ENCODE results near the gene CHI3L1.

CHI3L1 gene

GRCh38 chr1:203219171-203219570 lies 32.7 kb upstream of the CHI3L1 start:
- Histone ChIP-seq H3K4me3 (ENCODE audit: low read length) (no peak overlapping the region), H3K4me2 (ENCODE audit: low read length) (no peak overlapping the region), H3K79me2 (ENCODE audit: low read length) (no peaks in the 10 kb centered on the region), H3K27me3 (ENCODE audit: low read depth, low read length) (peaks cover 54% of the 10 kb centered on the region), H4K20me1 (ENCODE audit: insufficient read depth, low read length) (peaks cover 6% of the 10 kb centered on the region), H3K36me3 (replicated peaks; ENCODE audit: low read depth, low read length) (no peaks in the 10 kb centered on the region), H3K9ac (ENCODE audit: low read length) (no peak overlapping the region), H3K9me3 (ENCODE audit: insufficient read depth, low read length) (no peaks in the 10 kb centered on the region), H3K4me1 (ENCODE audit: low read length) (no peaks in the 10 kb centered on the region), H3K27ac (ENCODE audit: low read length) (no peak overlapping the region), H2AFZ (ENCODE audit: low read depth, low read length) (no peak overlapping the region)
- TF ChIP-seq, protein P1, sequence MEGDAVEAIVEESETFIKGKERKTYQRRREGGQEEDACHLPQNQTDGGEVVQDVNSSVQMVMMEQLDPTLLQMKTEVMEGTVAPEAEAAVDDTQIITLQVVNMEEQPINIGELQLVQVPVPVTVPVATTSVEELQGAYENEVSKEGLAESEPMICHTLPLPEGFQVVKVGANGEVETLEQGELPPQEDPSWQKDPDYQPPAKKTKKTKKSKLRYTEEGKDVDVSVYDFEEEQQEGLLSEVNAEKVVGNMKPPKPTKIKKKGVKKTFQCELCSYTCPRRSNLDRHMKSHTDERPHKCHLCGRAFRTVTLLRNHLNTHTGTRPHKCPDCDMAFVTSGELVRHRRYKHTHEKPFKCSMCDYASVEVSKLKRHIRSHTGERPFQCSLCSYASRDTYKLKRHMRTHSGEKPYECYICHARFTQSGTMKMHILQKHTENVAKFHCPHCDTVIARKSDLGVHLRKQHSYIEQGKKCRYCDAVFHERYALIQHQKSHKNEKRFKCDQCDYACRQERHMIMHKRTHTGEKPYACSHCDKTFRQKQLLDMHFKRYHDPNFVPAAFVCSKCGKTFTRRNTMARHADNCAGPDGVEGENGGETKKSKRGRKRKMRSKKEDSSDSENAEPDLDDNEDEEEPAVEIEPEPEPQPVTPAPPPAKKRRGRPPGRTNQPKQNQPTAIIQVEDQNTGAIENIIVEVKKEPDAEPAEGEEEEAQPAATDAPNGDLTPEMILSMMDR (IDR thresholded peaks at IDR 0.05; ENCODE audit: low read depth, low read length) = no peak
- no peak for TF ChIP-seq EZH2phosphoT487 (IDR thresholded peaks at IDR 0.05; ENCODE audit: low read depth)

GRCh38 chr1:203217668-203218067 lies 31.2 kb upstream of the CHI3L1 start:
- no peak for TF ChIP-seq EZH2phosphoT487 (IDR thresholded peaks at IDR 0.05; ENCODE audit: low read depth)
- TF ChIP-seq, protein P1 (IDR thresholded peaks at IDR 0.05; ENCODE audit: low read depth, low read length) = no peak
- no peak overlapping the region for H3K9ac ChIP-seq (ENCODE audit: low read length)
- H3K4me2 ChIP-seq (ENCODE audit: low read length) = no peak overlapping the region

DNA sequence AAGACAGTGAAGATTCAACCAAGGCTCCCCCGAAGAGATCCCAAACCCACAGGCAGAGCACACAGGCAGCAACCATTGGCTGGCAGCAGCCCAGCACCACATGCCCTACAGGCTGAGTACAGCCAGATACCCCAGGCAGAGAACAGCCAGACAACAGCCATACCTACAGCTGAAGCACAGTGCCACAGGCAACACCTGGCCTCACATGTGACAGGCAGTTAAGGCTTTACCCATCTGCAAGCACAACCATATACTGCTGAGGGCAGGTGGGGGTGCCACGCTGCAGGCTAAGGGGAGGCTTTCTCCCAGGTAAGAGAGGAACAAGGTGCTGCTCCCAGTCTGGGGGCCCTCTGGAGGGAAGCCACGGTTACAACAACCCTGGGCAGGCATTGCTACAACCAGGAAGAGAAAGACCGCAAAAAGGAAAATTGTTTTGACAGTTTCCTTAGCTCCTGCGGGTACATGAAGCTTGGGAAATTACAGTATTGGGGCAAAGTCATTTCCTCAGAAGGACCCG lies 30.7 kb upstream of the CHI3L1 start:
- Histone ChIP-seq H3K27me3 (ENCODE audit: low read depth, low read length) (peaks cover 45% of the 10 kb centered on the region), H3K9me3 (ENCODE audit: insufficient read depth, low read length) (no peaks in the 10 kb centered on the region), H3K4me3 (ENCODE audit: low read length) (no peak overlapping the region), H4K20me1 (ENCODE audit: insufficient read depth, low read length) (peaks cover 6% of the 10 kb centered on the region), H3K36me3 (replicated peaks; ENCODE audit: low read depth, low read length) (no peaks in the 10 kb centered on the region), H3K27ac (ENCODE audit: low read length) (no peak overlapping the region), H3K4me2 (ENCODE audit: low read length) (no peak overlapping the region), H2AFZ (ENCODE audit: low read depth, low read length) (no peak overlapping the region), H3K79me2 (ENCODE audit: low read length) (no peaks in the 10 kb centered on the region), H3K9ac (ENCODE audit: low read length) (no peak overlapping the region), H3K4me1 (ENCODE audit: low read length) (no peaks in the 10 kb centered on the region)
- TF ChIP-seq, protein P1 (IDR thresholded peaks at IDR 0.05; ENCODE audit: low read depth, low read length) = peak; percentile 25; the same call in 1 of the 2 replicates
- no peak for TF ChIP-seq EZH2phosphoT487 (IDR thresholded peaks at IDR 0.05; ENCODE audit: low read depth)

More at GRCh38 chr1:203217668-203218067, 31.2 kb upstream of the CHI3L1 start:
- Histone ChIP-seq H2AFZ (ENCODE audit: low read depth, low read length) (no peak overlapping the region), H4K20me1 (ENCODE audit: insufficient read depth, low read length) (peaks cover 6% of the 10 kb centered on the region), H3K27ac (ENCODE audit: low read length) (no peak overlapping the region), H3K27me3 (ENCODE audit: low read depth, low read length) (peaks cover 45% of the 10 kb centered on the region), H3K36me3 (replicated peaks; ENCODE audit: low read depth, low read length) (no peaks in the 10 kb centered on the region), H3K9me3 (ENCODE audit: insufficient read depth, low read length) (no peaks in the 10 kb centered on the region), H3K79me2 (ENCODE audit: low read length) (no peaks in the 10 kb centered on the region), H3K4me1 (ENCODE audit: low read length) (no peaks in the 10 kb centered on the region), H3K4me3 (ENCODE audit: low read length) (no peak overlapping the region)

- no peak overlapping the region for H3K27ac ChIP-seq (ENCODE audit: low read length)
- H4K20me1 ChIP-seq (ENCODE audit: insufficient read depth, low read length) = peaks cover 6% of the 10 kb centered on the region
- peaks cover 45% of the 10 kb centered on the region for H3K27me3 ChIP-seq (ENCODE audit: low read depth, low read length)
- no peak overlapping the region for H2AFZ ChIP-seq (ENCODE audit: low read depth, low read length)
- H3K4me1 ChIP-seq (ENCODE audit: low read length) = no peaks in the 10 kb centered on the region
- no peak overlapping the region for H3K4me2 ChIP-seq (ENCODE audit: low read length)
- H3K9ac ChIP-seq (ENCODE audit: low read length) = no peak overlapping the region
- H3K4me3 ChIP-seq (ENCODE audit: low read length) = no peak overlapping the region
- no peaks in the 10 kb centered on the region for H3K9me3 ChIP-seq (ENCODE audit: insufficient read depth, low read length)
- no peak for TF ChIP-seq EZH2phosphoT487 (IDR thresholded peaks at IDR 0.05; ENCODE audit: low read depth)
- TF ChIP-seq, protein P1 (IDR thresholded peaks at IDR 0.05; ENCODE audit: low read depth, low read length) = peak; percentile 90
- no peaks in the 10 kb centered on the region for H3K36me3 ChIP-seq (replicated peaks; ENCODE audit: low read depth, low read length)
- no peaks in the 10 kb centered on the region for H3K79me2 ChIP-seq (ENCODE audit: low read length)
Measured at GRCh38 chr1:203216274-203217138, 30.0 kb upstream of the CHI3L1 start.

Data from OCI-LY3 (cell line).